ENCODE data around the gene SOCS6.

- no peak for TF ChIP-seq CTCF (conservative IDR thresholded peaks at IDR 0.05; ENCODE audit: low read depth, low read length)
- no peak for TF ChIP-seq EZH2 (IDR thresholded peaks at IDR 0.05; ENCODE audit: borderline replicate concordance, low read depth, low read length, poor library complexity, severe bottlenecking)
Measured at GRCh38 chr18:70372450-70373041, 83.7 kb downstream of the SOCS6 start.
